Colonic mucosa (tissue), 4 donors: ENCODE measurements around the gene XCL2. TPM values are rescaled to one million over a fixed set of nuclear protein-coding genes. Genes with fewer than 3 reads are reported as not detected.

Experiments used
- DNase-seq: peaks from one replicate; pipeline ENCODE4 v3.0.0-alpha.2; 2020
- H3K27ac ChIP-seq: fragments of 200-600 bp; one replicate; pipeline ENCODE4 v1.8.0; 2021
- H3K27me3 ChIP-seq: fragments of 200-600 bp; one replicate; pipeline ENCODE4 v1.8.0; 2021
- H3K36me3 ChIP-seq: fragments of 200-600 bp; one replicate; pipeline ENCODE4 v1.8.0; 2021
- H3K4me1 ChIP-seq: fragments of 200-600 bp; one replicate; pipeline ENCODE4 v1.8.0; 2021; ENCODE audit warnings: mild to moderate bottlenecking
- H3K4me3 ChIP-seq: fragments of 200-600 bp; one replicate; pipeline ENCODE4 v1.8.0; 2021
- H3K9ac ChIP-seq, 2 donors: one replicate each; pipeline ENCODE4 v1.7.0; 2013; ENCODE audit warnings: control low read depth in 2 of 2, low read depth in 2 of 2, low read length in 2 of 2
- H3K9me3 ChIP-seq: fragments of 200-600 bp; one replicate; pipeline ENCODE4 v1.8.0; 2021
- intact Hi-C: fragments of 100-400 bp; cut with DNase I; formaldehyde crosslinking; loops from one replicate; pipeline ENCODE4 v1.14.1; 2022
- total RNA-seq, 2 donors: library from RNA; stranded (reverse); fragmentation: NEBNext Ultra II Directional in 1 of 2; extraction: Animal tissue kit (Norgen Biotek cat#: 25700) in 1 of 2; gene quantifications; one replicate each; pipeline ENCODE4 v1.2.1, GENCODE V29; 2021
- TF ChIP-seq, protein P1 (sequence below): fragments of 200-600 bp; IDR thresholded peaks from one replicate; pipeline ENCODE4 v1.8.0; 2022; ENCODE audit warnings: antibody characterized with exemption, mild to moderate bottlenecking
- donor health status: healthy.
- donor health status: DM: no; HTN: no; CAD: no.
- donor health status: DM: no; HTN: no; CAD: no.

Gene XCL2
- total RNA-seq, 2 donors from 2014 or later = not detected

- H3K27me3 ChIP-seq = no peaks in the 10 kb centered on the region
Measured at GRCh38 chr1:168507828-168508227, 36.0 kb downstream of the XCL2 start.

DNA sequence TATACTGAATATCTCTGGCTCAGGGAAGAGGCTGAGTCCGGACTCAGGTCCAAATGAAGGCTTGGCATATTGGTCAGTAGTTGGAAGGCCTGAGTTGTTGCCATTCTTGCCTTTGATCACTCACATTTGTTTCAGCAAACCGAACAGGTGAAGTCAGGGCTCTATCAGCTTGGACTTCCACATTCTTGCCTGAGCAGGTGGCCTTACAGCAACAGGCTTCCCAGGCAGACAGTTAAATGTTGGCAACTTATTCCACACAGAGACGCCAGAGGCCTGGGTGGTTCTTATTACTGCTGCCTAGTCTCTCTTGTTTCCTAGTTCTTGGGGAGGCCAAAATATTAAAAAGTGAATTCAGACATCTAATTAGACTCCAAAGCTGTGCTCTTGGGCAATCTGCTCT lies 36.6 kb downstream of the XCL2 start:
- no peak for DNase-seq
- TF ChIP-seq, protein P1, sequence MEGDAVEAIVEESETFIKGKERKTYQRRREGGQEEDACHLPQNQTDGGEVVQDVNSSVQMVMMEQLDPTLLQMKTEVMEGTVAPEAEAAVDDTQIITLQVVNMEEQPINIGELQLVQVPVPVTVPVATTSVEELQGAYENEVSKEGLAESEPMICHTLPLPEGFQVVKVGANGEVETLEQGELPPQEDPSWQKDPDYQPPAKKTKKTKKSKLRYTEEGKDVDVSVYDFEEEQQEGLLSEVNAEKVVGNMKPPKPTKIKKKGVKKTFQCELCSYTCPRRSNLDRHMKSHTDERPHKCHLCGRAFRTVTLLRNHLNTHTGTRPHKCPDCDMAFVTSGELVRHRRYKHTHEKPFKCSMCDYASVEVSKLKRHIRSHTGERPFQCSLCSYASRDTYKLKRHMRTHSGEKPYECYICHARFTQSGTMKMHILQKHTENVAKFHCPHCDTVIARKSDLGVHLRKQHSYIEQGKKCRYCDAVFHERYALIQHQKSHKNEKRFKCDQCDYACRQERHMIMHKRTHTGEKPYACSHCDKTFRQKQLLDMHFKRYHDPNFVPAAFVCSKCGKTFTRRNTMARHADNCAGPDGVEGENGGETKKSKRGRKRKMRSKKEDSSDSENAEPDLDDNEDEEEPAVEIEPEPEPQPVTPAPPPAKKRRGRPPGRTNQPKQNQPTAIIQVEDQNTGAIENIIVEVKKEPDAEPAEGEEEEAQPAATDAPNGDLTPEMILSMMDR = no peak
- intact Hi-C loops = no loop called here
- H3K4me3 ChIP-seq = no peak overlapping the region
- H3K27ac ChIP-seq = no peak overlapping the region
- no peaks in the 10 kb centered on the region for H3K27me3 ChIP-seq
- no peaks in the 10 kb centered on the region for H3K36me3 ChIP-seq
- no peaks in the 10 kb centered on the region for H3K4me1 ChIP-seq
- H3K9ac ChIP-seq = no peak overlapping the region
- no peaks in the 10 kb centered on the region for H3K9me3 ChIP-seq

More at GRCh38 chr1:168507828-168508227, 36.0 kb downstream of the XCL2 start:
- Histone ChIP-seq H3K9ac (no peak overlapping the region), H3K36me3 (no peaks in the 10 kb centered on the region), H3K4me3 (no peak overlapping the region), H3K27ac (no peak overlapping the region), H3K4me1 (no peaks in the 10 kb centered on the region), H3K9me3 (no peaks in the 10 kb centered on the region)
- intact Hi-C loops = no loop called here
- TF ChIP-seq, protein P1 = no peak
- no peak for DNase-seq

- H3K9ac ChIP-seq = no peak overlapping the region
- intact Hi-C loops = no loop called here
- no peak overlapping the region for H3K27ac ChIP-seq
Measured at GRCh38 chr1:168506204-168506819, 37.5 kb downstream of the XCL2 start.

DNA sequence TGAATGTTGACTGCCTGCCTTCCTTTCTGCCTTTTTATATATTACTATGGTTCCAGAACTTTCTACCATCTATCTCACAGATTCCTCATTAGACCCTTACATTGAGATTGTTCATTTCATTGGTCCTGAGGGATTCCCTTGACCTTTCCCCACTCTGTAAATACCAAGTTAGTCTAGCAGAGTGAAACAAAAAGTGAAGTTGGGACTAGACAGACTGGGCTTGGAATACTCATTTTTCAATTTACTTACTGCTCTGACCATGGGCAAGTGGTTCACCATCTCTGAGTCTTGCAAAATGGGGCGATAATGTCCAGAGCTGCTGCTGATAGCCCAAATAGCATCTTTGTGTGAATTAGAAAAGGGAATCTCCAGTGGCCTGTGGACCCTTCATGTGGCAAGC lies 38.8 kb downstream of the XCL2 start:
- Histone ChIP-seq H3K9me3 (no peaks in the 10 kb centered on the region), H3K4me3 (no peak overlapping the region), H3K27ac (no peak overlapping the region), H3K27me3 (no peaks in the 10 kb centered on the region), H3K36me3 (no peaks in the 10 kb centered on the region), H3K4me1 (no peaks in the 10 kb centered on the region), H3K9ac (no peak overlapping the region)
- TF ChIP-seq, protein P1 = no peak
- intact Hi-C loops = no loop called here
- no peak for DNase-seq

More at GRCh38 chr1:168506204-168506819, 37.5 kb downstream of the XCL2 start:
- no peaks in the 10 kb centered on the region for H3K27me3 ChIP-seq
- no peak for DNase-seq
- TF ChIP-seq, protein P1 = no peak
- H3K36me3 ChIP-seq = no peaks in the 10 kb centered on the region
- no peaks in the 10 kb centered on the region for H3K4me1 ChIP-seq
- no peaks in the 10 kb centered on the region for H3K9me3 ChIP-seq
- no peak overlapping the region for H3K4me3 ChIP-seq

DNA sequence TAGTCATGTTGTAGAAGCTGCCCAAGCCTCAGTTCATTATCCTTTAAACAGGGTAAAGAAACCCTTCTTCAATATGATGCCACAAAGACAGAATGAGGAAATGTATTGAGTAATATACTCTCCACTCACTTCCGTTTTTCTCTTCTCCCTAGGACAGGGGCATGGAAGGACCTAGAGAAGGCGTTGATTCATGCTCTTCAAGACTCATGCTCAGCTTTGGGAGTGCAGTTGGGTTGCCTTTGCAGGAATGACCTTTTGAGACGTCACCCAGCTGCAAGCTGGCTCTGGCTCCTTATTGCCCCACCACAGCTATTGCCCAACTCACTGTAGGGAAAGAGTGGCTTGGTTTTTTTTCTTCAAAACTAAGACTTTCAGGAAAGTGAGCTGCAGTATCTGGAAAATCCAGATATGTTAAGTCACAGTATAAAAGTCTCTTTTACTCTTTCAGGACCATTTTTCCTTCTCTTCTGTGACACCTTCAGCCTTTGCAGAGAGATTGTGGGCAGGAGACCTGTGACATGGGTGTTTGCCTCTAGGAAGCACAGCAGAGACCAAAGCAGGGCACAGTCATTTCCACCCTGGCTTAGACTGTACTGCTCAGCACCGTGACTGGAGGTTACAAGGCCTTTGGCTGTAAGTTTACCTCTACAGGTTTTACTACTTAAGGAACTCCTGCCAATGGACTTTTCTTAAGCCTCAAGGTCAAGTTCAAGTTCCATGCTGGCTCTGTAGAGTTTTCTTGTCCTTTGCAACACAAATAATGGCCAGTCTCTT lies 39.5 kb downstream of the XCL2 start:
- Histone ChIP-seq H3K36me3 (no peaks in the 10 kb centered on the region), H3K4me3 (no peak overlapping the region), H3K27ac (no peak overlapping the region), H3K9ac (no peak overlapping the region), H3K27me3 (no peaks in the 10 kb centered on the region), H3K9me3 (no peaks in the 10 kb centered on the region), H3K4me1 (peaks cover 2% of the 10 kb centered on the region)
- intact Hi-C loops = no loop called here
- TF ChIP-seq, protein P1 = no peak
- DNase-seq = no peak
